Cardiac septum (tissue), 1 donor: ENCODE results near the gene ZNF804B. TPM values are rescaled to one million over a fixed set of nuclear protein-coding genes. Genes with fewer than 3 reads are reported as not detected.

ENCODE experiments used
- DNase-seq: peaks from one replicate; pipeline ENCODE4 v3.0.0-alpha.2; 2020; ENCODE audit warnings: low spot score
- intact Hi-C: fragments of 100-400 bp; cut with DNase I; formaldehyde crosslinking; loops from one replicate; pipeline ENCODE4 v1.14.0; 2022
- long read RNA-seq: library from polyadenylated mRNA; unstranded; transcript quantifications from one replicate; pipeline ENCODE4 v2.0.0, GENCODE V29; 2021
- total RNA-seq: library from RNA; stranded (reverse); fragmentation: NEBNext Ultra II Directional; extraction: Animal tissue kit (Norgen Biotek cat#: 25700); gene quantifications from one replicate; pipeline ENCODE4 v1.2.1, GENCODE V29; 2021
- donor health status: DM: no; HTN: no; CAD: no.

Gene ZNF804B
- 0.05 TPM for total RNA-seq
- long read RNA-seq: 0 reads

- peak; percentile 74 for DNase-seq
- intact Hi-C loops: no loop called here
These were observed at the start of gene ZNF804B for GRCh38 chr7:88759230-88760135. Gene ZNF804B, plus strand, starts transcription at chr7:88759700. Its CDS starts 277 bp downstream, at chr7:88759977.

GRCh38 chr7:88735920-88736319 is 23.6 kb upstream of the ZNF804B start:
- intact Hi-C loops: no loop called here
- no peak for DNase-seq

GRCh38 chr7:88737632-88738031 is 21.9 kb upstream of the ZNF804B start:
- DNase-seq: no peak
- intact Hi-C loops: no loop called here

GRCh38 chr7:88746126-88746525 is 13.4 kb upstream of the ZNF804B start:
- no peak for DNase-seq
- intact Hi-C loops: no loop called here

- intact Hi-C loops: no loop called here
These were observed 2.7 kb upstream of the ZNF804B start for GRCh38 chr7:88756802-88757201.

GRCh38 chr7:88757371-88757770 is 2.1 kb upstream of the ZNF804B start:
- intact Hi-C loops: no loop called here
- no peak for DNase-seq

More at GRCh38 chr7:88756802-88757201, 2.7 kb upstream of the ZNF804B start:
- DNase-seq: no peak

- no peak for DNase-seq
- intact Hi-C loops: no loop called here
These were observed 895 bp upstream of the ZNF804B start for GRCh38 chr7:88758381-88759229.

- DNase-seq: no peak
These were observed 626 bp downstream of the ZNF804B start for GRCh38 chr7:88760136-88760515.

GRCh38 chr7:88761779-88762178 is 2.3 kb downstream of the ZNF804B start:
- no peak for DNase-seq
- intact Hi-C loops: no loop called here

More at GRCh38 chr7:88760136-88760515, 626 bp downstream of the ZNF804B start:
- intact Hi-C loops: no loop called here

- intact Hi-C loops: no loop called here
- no peak for DNase-seq
These were observed 11.9 kb downstream of the ZNF804B start for GRCh38 chr7:88771417-88771816.

- no peak for DNase-seq
- intact Hi-C loops: no loop called here
These were observed 13.3 kb downstream of the ZNF804B start for GRCh38 chr7:88772776-88773175.

- no peak for DNase-seq
- intact Hi-C loops: no loop called here
These were observed 16.3 kb downstream of the ZNF804B start for GRCh38 chr7:88775838-88776237.

- no peak for DNase-seq
- intact Hi-C loops: no loop called here
These were observed 28.3 kb downstream of the ZNF804B start for GRCh38 chr7:88787777-88788176.

- intact Hi-C loops: no loop called here
- DNase-seq: no peak
These were observed 30.1 kb downstream of the ZNF804B start for GRCh38 chr7:88789480-88790064.

GRCh38 chr7:88791891-88792290 is 32.4 kb downstream of the ZNF804B start:
- no peak for DNase-seq
- intact Hi-C loops: no loop called here

- no peak for DNase-seq
- intact Hi-C loops: no loop called here
These were observed 32.9 kb downstream of the ZNF804B start for GRCh38 chr7:88792361-88792760.

- intact Hi-C loops: no loop called here
- DNase-seq: no peak
These were observed 36.1 kb downstream of the ZNF804B start, which contains the start of gene TEX47 for GRCh38 chr7:88795553-88795952. Gene TEX47, minus strand, starts transcription at chr7:88795737. Its CDS starts 795 bp downstream, at chr7:88794942.

GRCh38 chr7:88801046-88801445 is 41.5 kb downstream of the ZNF804B start:
- no peak for DNase-seq

GRCh38 chr7:88806280-88807037 is 47.0 kb downstream of the ZNF804B start:
- intact Hi-C loops: no loop called here

More at GRCh38 chr7:88801046-88801445, 41.5 kb downstream of the ZNF804B start:
- intact Hi-C loops: no loop called here

More at GRCh38 chr7:88806280-88807037, 47.0 kb downstream of the ZNF804B start:
- no peak for DNase-seq
